DOHH2 (cell line): ENCODE data around the gene HSPG2.

Experiments used
- H3F3A ChIP-seq: fragments of 200-600 bp; sonication (generic), shearing (Covaris generic); 2 replicates; pipeline ENCODE4 v1.6.0; 2016; ENCODE audit warnings: antibody characterized with exemption, mild to moderate bottlenecking; ENCODE audit not compliant: control insufficient read depth, insufficient read depth
- H3K27ac ChIP-seq: fragments of 200-600 bp; sonication (generic); 2 replicates; pipeline ENCODE4 v1.5.1; 2014; ENCODE audit warnings: low read depth, mild to moderate bottlenecking, low read length, moderate library complexity
- H3K27me3 ChIP-seq: fragments of 200-600 bp; sonication (generic); 2 replicates; pipeline ENCODE4 v1.6.1; 2014; ENCODE audit warnings: mild to moderate bottlenecking, low read length, mixed read lengths; ENCODE audit not compliant: control insufficient read depth
- H3K36me3 ChIP-seq: fragments of 200-600 bp; sonication (generic); 2 replicates; pipeline ENCODE4 v1.6.1; 2014; ENCODE audit warnings: mild to moderate bottlenecking, low read length, moderate library complexity, mixed read lengths; ENCODE audit not compliant: control insufficient read depth
- H3K4me1 ChIP-seq: fragments of 200-600 bp; sonication (generic); 2 replicates; pipeline ENCODE4 v1.6.1; 2014; ENCODE audit warnings: mild to moderate bottlenecking, low read length, mixed read lengths; ENCODE audit not compliant: control insufficient read depth
- H3K4me2 ChIP-seq: fragments of 200-600 bp; sonication (generic); 2 replicates; pipeline ENCODE4 v1.6.0; 2014; ENCODE audit warnings: mild to moderate bottlenecking, low read length, moderate library complexity
- H3K4me3 ChIP-seq: fragments of 200-600 bp; sonication (generic); 2 replicates; pipeline ENCODE4 v1.5.1; 2014; ENCODE audit warnings: mild to moderate bottlenecking, low read length, mixed read lengths
- H3K79me2 ChIP-seq: fragments of 200-600 bp; sonication (generic); 2 replicates; pipeline ENCODE4 v1.6.1; 2014; ENCODE audit warnings: mild to moderate bottlenecking, low read length, mixed read lengths; ENCODE audit not compliant: control insufficient read depth
- H3K9me2 ChIP-seq: fragments of 200-600 bp; sonication (generic); replicated peaks from 2 replicates; pipeline ENCODE4 v1.6.1; 2014; ENCODE audit warnings: mild to moderate bottlenecking, low read length, mixed read lengths; ENCODE audit not compliant: control insufficient read depth
- H3K9me3 ChIP-seq: fragments of 200-600 bp; sonication (generic); 2 replicates; pipeline ENCODE4 v1.6.1; 2014; ENCODE audit warnings: antibody characterized with exemption, low read length, mixed read lengths; ENCODE audit not compliant: control insufficient read depth, insufficient read depth
- H4K20me1 ChIP-seq: fragments of 200-600 bp; sonication (generic); 2 replicates; pipeline ENCODE4 v1.6.0; 2014; ENCODE audit warnings: low read depth, mild to moderate bottlenecking, antibody characterized with exemption, low read length, moderate library complexity; ENCODE audit not compliant: control insufficient read depth, insufficient read depth
- EZH2phosphoT487 ChIP-seq: fragments of 200-600 bp; sonication (generic); IDR thresholded peaks from 2 replicates; pipeline ENCODE4 v1.6.1; 2017; ENCODE audit warnings: borderline replicate concordance, mild to moderate bottlenecking, antibody characterized with exemption, low read length, moderate library complexity, mixed read lengths
- TF ChIP-seq, protein P1 (sequence below): fragments of 200-600 bp; sonication (generic); IDR thresholded peaks from one replicate; pipeline ENCODE4 v1.5.1; 2014; ENCODE audit warnings: antibody characterized with exemption, mild to moderate bottlenecking, low read depth, low read length; ENCODE audit not compliant: poor library complexity, severe bottlenecking

Gene HSPG2

GRCh38 chr1:21782868-21783678 is 154.0 kb downstream of the HSPG2 start, which contains the start of gene USP48:
Gene USP48 (minus strand): TSS chr1:21783149. CDS start chr1:21782957, 192 bp downstream.
- Histone ChIP-seq H3K4me1 (peaks cover 24% of the 10 kb centered on the region), H3K36me3 (peaks cover 10% of the 10 kb centered on the region), H3K79me2 (peaks cover 48% of the 10 kb centered on the region), H3K9me2 (no peaks in the 10 kb centered on the region), H3K27me3 (0 out of 2 replicates have a peak, but pooled peaks cover 2% of the 10 kb centered on the region), H3K9me3 (no peaks in the 10 kb centered on the region), H4K20me1 (peaks cover 10% of the 10 kb centered on the region), H3F3A (0 out of 2 replicates have a peak, but pooled peaks cover 5% of the 10 kb centered on the region), H3K27ac (peak within 1 kb of the TSS; percentile 97), H3K4me2 (peak within 1 kb of the TSS; percentile 98), H3K4me3 (peak within 1 kb of the TSS; percentile 100)
- TF ChIP-seq EZH2phosphoT487: no peak
- TF ChIP-seq, protein P1, sequence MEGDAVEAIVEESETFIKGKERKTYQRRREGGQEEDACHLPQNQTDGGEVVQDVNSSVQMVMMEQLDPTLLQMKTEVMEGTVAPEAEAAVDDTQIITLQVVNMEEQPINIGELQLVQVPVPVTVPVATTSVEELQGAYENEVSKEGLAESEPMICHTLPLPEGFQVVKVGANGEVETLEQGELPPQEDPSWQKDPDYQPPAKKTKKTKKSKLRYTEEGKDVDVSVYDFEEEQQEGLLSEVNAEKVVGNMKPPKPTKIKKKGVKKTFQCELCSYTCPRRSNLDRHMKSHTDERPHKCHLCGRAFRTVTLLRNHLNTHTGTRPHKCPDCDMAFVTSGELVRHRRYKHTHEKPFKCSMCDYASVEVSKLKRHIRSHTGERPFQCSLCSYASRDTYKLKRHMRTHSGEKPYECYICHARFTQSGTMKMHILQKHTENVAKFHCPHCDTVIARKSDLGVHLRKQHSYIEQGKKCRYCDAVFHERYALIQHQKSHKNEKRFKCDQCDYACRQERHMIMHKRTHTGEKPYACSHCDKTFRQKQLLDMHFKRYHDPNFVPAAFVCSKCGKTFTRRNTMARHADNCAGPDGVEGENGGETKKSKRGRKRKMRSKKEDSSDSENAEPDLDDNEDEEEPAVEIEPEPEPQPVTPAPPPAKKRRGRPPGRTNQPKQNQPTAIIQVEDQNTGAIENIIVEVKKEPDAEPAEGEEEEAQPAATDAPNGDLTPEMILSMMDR: no peak

DNA sequence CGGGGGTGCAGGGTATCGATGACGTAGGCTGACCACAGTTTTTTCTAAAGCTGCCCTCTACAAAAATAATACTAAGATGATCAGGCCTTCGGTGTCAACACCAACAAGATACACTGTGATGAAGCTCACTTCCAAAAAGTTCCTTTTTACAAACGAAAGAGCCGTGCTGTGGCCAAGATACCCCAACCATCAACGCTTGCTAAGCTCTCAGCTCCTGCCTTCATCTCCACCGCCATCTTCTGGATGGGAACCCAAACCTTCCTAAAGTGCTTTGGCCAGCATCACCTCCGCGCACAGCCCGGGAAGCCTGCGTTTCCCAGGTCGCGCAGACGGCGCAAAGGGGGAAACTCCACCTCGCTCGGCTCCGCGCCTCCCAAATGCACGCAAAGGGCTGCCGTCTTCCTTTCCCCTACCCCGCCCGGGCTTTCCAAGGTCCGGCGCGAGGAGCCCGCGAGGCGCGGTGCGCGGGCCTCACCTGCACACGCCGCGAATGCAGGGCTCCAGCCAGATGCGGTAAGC is 154.7 kb downstream of the HSPG2 start:
- peaks cover 10% of the 10 kb centered on the region for H4K20me1 ChIP-seq
- peaks cover 25% of the 10 kb centered on the region for H3K4me1 ChIP-seq
- H3K27ac ChIP-seq: peak overlapping the region; percentile 97
- H3K9me2 ChIP-seq: no peaks in the 10 kb centered on the region
- peak overlapping the region; percentile 98 for H3K4me2 ChIP-seq
- H3F3A ChIP-seq: 0 out of 2 replicates have a peak, but pooled peaks cover 5% of the 10 kb centered on the region
- H3K27me3 ChIP-seq: 0 out of 2 replicates have a peak, but pooled peaks cover 2% of the 10 kb centered on the region
- peaks cover 10% of the 10 kb centered on the region for H3K36me3 ChIP-seq
- H3K79me2 ChIP-seq: peaks cover 55% of the 10 kb centered on the region
- H3K9me3 ChIP-seq: no peaks in the 10 kb centered on the region
- no peak for TF ChIP-seq EZH2phosphoT487
- TF ChIP-seq, protein P1: peak; percentile 38
- H3K4me3 ChIP-seq: peak overlapping the region; percentile 100

DNA sequence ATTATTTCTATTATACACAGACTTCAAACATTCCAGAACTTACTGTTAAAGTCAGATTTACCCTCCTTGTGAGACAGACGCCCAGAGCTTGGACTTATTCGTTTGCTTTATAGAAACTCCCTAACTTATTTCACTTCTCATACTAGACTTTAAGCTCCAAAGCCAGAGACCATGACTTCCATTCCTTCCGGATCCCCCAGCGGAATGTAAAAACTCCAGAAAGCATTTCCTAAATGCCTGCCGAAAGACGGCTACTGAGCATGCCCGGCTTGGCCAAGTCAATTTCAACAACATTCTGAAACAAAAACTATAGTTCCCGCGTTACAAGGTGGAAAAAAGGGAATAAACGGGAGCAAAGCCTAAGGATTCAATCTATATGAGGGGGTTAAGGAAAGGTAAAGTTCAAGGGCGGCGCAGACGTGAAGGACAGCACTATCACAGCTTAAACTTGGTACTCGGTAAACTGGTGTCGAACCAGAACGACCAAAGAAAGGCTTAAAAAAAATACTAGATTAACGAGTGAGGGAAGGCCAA is 155.2 kb downstream of the HSPG2 start:
- peaks cover 10% of the 10 kb centered on the region for H4K20me1 ChIP-seq
- no peaks in the 10 kb centered on the region for H3K9me2 ChIP-seq
- peak overlapping the region; percentile 100 for H3K4me3 ChIP-seq
- H3K79me2 ChIP-seq: peaks cover 60% of the 10 kb centered on the region
- TF ChIP-seq EZH2phosphoT487: no peak
- TF ChIP-seq, protein P1: no peak
- H3K4me2 ChIP-seq: peak overlapping the region; percentile 98
- peaks cover 25% of the 10 kb centered on the region for H3K4me1 ChIP-seq
- no peaks in the 10 kb centered on the region for H3K9me3 ChIP-seq
- peaks cover 10% of the 10 kb centered on the region for H3K36me3 ChIP-seq
- H3F3A ChIP-seq: 0 out of 2 replicates have a peak, but pooled peaks cover 5% of the 10 kb centered on the region
- H3K27ac ChIP-seq: peak overlapping the region; percentile 97
- H3K27me3 ChIP-seq: 0 out of 2 replicates have a peak, but pooled peaks cover 1% of the 10 kb centered on the region
